Sigmoid colon (tissue), 7 donors: ENCODE data around the gene ARHGEF28. TPM values are rescaled to one million over a fixed set of nuclear protein-coding genes. Genes with fewer than 3 reads are reported as not detected.

Experiments used
- DNase-seq: peaks from one replicate; pipeline ENCODE4 v3.0.0-alpha.2; 2019
- H3K27ac ChIP-seq, 4 donors: fragments of 200-600 bp; sonication (generic); one replicate each; pipeline ENCODE4 v1.5.1; 2016 to 2019; ENCODE audit warnings: mild to moderate bottlenecking in 1 of 4
- H3K27me3 ChIP-seq, 3 donors: fragments of 200-600 bp; sonication (generic); one replicate each; pipeline ENCODE4 v1.5.1; 2019; ENCODE audit warnings: mild to moderate bottlenecking in 1 of 3
- H3K36me3 ChIP-seq, 4 donors: fragments of 200-600 bp; sonication (generic); one replicate each; pipeline ENCODE4 v1.5.1; 2016 to 2019
- H3K4me1 ChIP-seq, 4 donors: fragments of 200-600 bp; sonication (generic); one replicate each; pipeline ENCODE4 v1.5.1; 2017 to 2019
- H3K4me3 ChIP-seq, 4 donors: fragments of 200-600 bp; sonication (generic); one replicate each; pipeline ENCODE4 v1.5.1; 2017 to 2019; ENCODE audit warnings: mild to moderate bottlenecking in 2 of 4, moderate library complexity in 1 of 4
- H3K9me3 ChIP-seq, 4 donors: fragments of 200-600 bp in 3 of 4; sonication (generic) in 3 of 4; one replicate each; pipeline versions ENCODE4 v1.5.1 to v1.6.1; 2013 to 2019
- CTCF ChIP-seq, 4 experiments: fragments of 450-650 bp in 3 of 4; fragments of 200-600 bp in 1 of 4; IDR thresholded peaks; one replicate each; pipeline ENCODE4 v1.5.1; 2016 to 2019; ENCODE audit warnings: antibody characterized with exemption in 4 of 4, mild to moderate bottlenecking in 3 of 4, moderate library complexity in 2 of 4
- EP300 ChIP-seq, 4 donors: sonication (generic); formaldehyde crosslinking; IDR thresholded peaks; one replicate each; pipeline ENCODE4 v1.6.1; 2017; ENCODE audit warnings: antibody characterized with exemption in 4 of 4
- POLR2A ChIP-seq, 2 donors: fragments of 450-650 bp; IDR thresholded peaks; one replicate each; pipeline ENCODE4 v1.6.1; 2016; ENCODE audit warnings: antibody characterized with exemption in 2 of 2, mild to moderate bottlenecking in 2 of 2, moderate library complexity in 2 of 2
- POLR2AphosphoS5 ChIP-seq, 4 donors: sonication (generic); formaldehyde crosslinking; IDR thresholded peaks; one replicate each; pipeline ENCODE4 v1.6.1; 2017; ENCODE audit warnings: antibody characterized with exemption in 4 of 4
- WGBS, 2 donors: extraction: QIAGEN DNeasy Blood & Tissue Kit; methylation state at CpG; one replicate each; pipeline ENCODE4 v1.1.7; 2013; 5-methylcytosine and 5-hydroxymethylcytosine counted together
- intact Hi-C: fragments of 100-400 bp; cut with DNase I; formaldehyde crosslinking; loops from one replicate; pipeline ENCODE4 v1.15.1; 2023
- polyA plus RNA-seq, 3 donors: library from polyadenylated mRNA; stranded (reverse); fragments of 200-250 nt; gene quantifications; one replicate each; pipeline ENCODE4 v1.2.3, GENCODE V29; 2013
- total RNA-seq, 4 donors: library from RNA; depleted of rRNA; stranded (reverse); fragments of >200 nt; gene quantifications; one replicate each; pipeline ENCODE4 v1.1.0, GENCODE V29; 2016
- donor health status: healthy with polysubstance abuse.
- donor health status: Bipolar disorder and iron deficiency.
- donor health status: healthy.

ARHGEF28 gene
- total and polyA plus RNA-seq, 7 donors = 3.0 to 6.9 (median 3.7) TPM

GRCh38 chr5:73946919-73947602, 321.1 kb downstream of the ARHGEF28 start:
- Histone ChIP-seq H3K27me3 (no peaks in the 10 kb centered on the region), H3K9me3 (peaks cover 0 to 6% (median 0%) of the 10 kb centered on the region in 4 donors), H3K27ac (no peak overlapping the region), H3K4me3 (no peak overlapping the region), H3K36me3 (no peaks in the 10 kb centered on the region), H3K4me1 (peaks cover 0 to 12% (median 0%) of the 10 kb centered on the region in 4 donors)
- intact Hi-C loops = no loop called here
- WGBS, 2 donors = 46 to 57% methylated on average over 5 of the region's 5 CpGs
- TF ChIP-seq EP300 (IDR thresholded peaks at IDR 0.05) = no peak
- TF ChIP-seq POLR2AphosphoS5 (IDR thresholded peaks at IDR 0.05) = no peak
- TF ChIP-seq POLR2A (IDR thresholded peaks at IDR 0.05) = no peak
- no peak for TF ChIP-seq CTCF (IDR thresholded peaks at IDR 0.05)
- no peak for DNase-seq

- Histone ChIP-seq H3K27ac (no peak overlapping the region), H3K4me1 (peaks cover 0 to 12% (median 0%) of the 10 kb centered on the region in 4 donors), H3K36me3 (no peaks in the 10 kb centered on the region), H3K27me3 (no peaks in the 10 kb centered on the region), H3K9me3 (peaks cover 0 to 3% (median 0%) of the 10 kb centered on the region in 4 donors), H3K4me3 (no peak overlapping the region)
- 76 to 84% methylated on average over 9 of the region's 9 CpGs for WGBS, 2 donors
- TF ChIP-seq POLR2AphosphoS5 (IDR thresholded peaks at IDR 0.05) (no peak), EP300 (IDR thresholded peaks at IDR 0.05) (no peak), CTCF (IDR thresholded peaks at IDR 0.05) (no peak), POLR2A (IDR thresholded peaks at IDR 0.05) (no peak)
- DNase-seq = no peak
- intact Hi-C loops = no loop called here
Observed at GRCh38 chr5:73947906-73948640, 322.1 kb downstream of the ARHGEF28 start.

GRCh38 chr5:73948720-73949119, 322.7 kb downstream of the ARHGEF28 start:
- DNase-seq = no peak
- TF ChIP-seq POLR2AphosphoS5 (IDR thresholded peaks at IDR 0.05) (no peak), CTCF (IDR thresholded peaks at IDR 0.05) (no peak)
- no peak overlapping the region for H3K27ac ChIP-seq

GRCh38 chr5:73950441-73950873, 324.5 kb downstream of the ARHGEF28 start:
- Histone ChIP-seq H3K36me3 (no peaks in the 10 kb centered on the region), H3K4me3 (no peak overlapping the region), H3K4me1 (peaks cover 0 to 12% (median 0%) of the 10 kb centered on the region in 4 donors), H3K27ac (no peak overlapping the region), H3K27me3 (no peaks in the 10 kb centered on the region), H3K9me3 (no peaks in the 10 kb centered on the region)
- intact Hi-C loops = no loop called here
- TF ChIP-seq CTCF (IDR thresholded peaks at IDR 0.05) = no peak
- TF ChIP-seq POLR2AphosphoS5 (IDR thresholded peaks at IDR 0.05) = no peak
- no peak for TF ChIP-seq EP300 (IDR thresholded peaks at IDR 0.05)
- TF ChIP-seq POLR2A (IDR thresholded peaks at IDR 0.05) = no peak
- DNase-seq = no peak
- WGBS, 2 donors = 77 to 83% methylated on average over 3 of the region's 3 CpGs

More at GRCh38 chr5:73948720-73949119, 322.7 kb downstream of the ARHGEF28 start:
- Histone ChIP-seq H3K36me3 (no peaks in the 10 kb centered on the region), H3K4me3 (no peak overlapping the region), H3K9me3 (no peaks in the 10 kb centered on the region), H3K27me3 (no peaks in the 10 kb centered on the region), H3K4me1 (peaks cover 0 to 12% (median 0%) of the 10 kb centered on the region in 4 donors)
- intact Hi-C loops = no loop called here
- 57 to 81% methylated on average over 3 of the region's 3 CpGs for WGBS, 2 donors
